Ammon's horn (tissue), 1 donor: Measurements from ENCODE around the gene ENPP6.
"Not testable (repeated sequence)": the region's sequence is repeated elsewhere in the genome, so short reads cannot be mapped to it uniquely, and the experiment has no call there.

Experiments
- DNase-seq: peaks from one replicate; pipeline ENCODE4 v3.0.0-alpha.2; 2016; ENCODE audit warnings: low spot score

The ENPP6 gene

GRCh38 chr4:184059099-184059498 is 158.6 kb downstream of the ENPP6 start:
- DNase-seq, result no peak

- no peak for DNase-seq
Observed at GRCh38 chr4:184058026-184058425, 159.6 kb downstream of the ENPP6 start.

GRCh38 chr4:184056877-184057276 is 160.8 kb downstream of the ENPP6 start:
- DNase-seq, result no peak

- no peak for DNase-seq
Observed at GRCh38 chr4:184053434-184053833, 164.2 kb downstream of the ENPP6 start.

- DNase-seq, result no peak
Observed at GRCh38 chr4:184052616-184053015, 165.1 kb downstream of the ENPP6 start.

- not testable (repeated sequence) for DNase-seq
Observed at GRCh38 chr4:184051262-184051661, 166.4 kb downstream of the ENPP6 start.

- no peak for DNase-seq
Observed at GRCh38 chr4:184046148-184046547, 171.5 kb downstream of the ENPP6 start.

- no peak for DNase-seq
Observed at GRCh38 chr4:184041156-184041555, 176.5 kb downstream of the ENPP6 start.

- DNase-seq, result no peak
Observed at GRCh38 chr4:184039963-184040383, 177.7 kb downstream of the ENPP6 start.
